Measurements from ENCODE around the gene CDH15. TPM values are rescaled to one million over a fixed set of nuclear protein-coding genes. Genes with fewer than 3 reads are reported as not detected.
A peak's percentile ranks its signal among the peaks of the same experiment; 100 is the strongest.

The CDH15 gene
- total RNA-seq, 1 experiment from 2014 or later, result 201 TPM

DNA sequence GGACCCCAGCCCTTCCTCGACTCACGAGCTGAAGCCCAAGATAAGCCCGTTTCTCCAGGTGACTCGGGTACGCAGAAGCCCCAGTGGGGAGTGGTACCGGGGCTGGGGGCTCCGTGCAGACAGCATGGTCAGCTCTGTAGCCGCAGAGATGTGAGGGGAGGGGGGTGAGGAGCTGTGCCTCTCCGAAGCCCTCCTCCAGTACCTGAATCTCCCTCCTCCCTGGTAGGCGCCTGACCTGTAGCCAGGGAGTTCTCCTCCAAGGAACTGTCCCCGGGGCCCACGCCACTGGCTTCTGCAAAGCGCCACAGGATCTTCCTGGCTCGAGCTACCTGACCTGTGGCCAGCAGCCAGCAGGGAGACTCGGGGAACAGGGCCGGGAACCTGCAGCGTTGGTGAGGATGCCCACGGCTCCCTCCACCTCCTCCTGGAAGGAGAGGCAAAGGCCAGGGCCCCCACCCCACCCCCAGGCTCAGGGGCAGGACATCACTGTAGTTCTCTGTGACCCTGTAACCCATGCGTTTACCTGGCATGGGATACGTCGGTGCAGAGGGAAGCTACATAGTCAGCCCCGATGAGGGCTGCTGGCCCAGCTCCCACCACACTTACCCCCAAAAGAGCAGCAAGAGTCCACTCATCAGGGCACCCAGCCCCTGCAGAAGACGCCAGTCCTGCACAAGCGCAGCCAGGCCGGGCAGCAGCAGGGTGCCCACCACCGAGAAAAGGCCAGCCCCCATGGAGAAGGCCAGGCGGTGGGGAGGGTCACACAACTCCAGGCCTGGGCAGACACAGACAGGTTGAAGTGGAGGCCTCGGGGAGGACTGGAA lies 27.1 kb downstream of the CDH15 start:
- no peak for DNase-seq (ENCODE audit: low read depth)

GRCh38 chr16:89199241-89200123 lies 27.9 kb downstream of the CDH15 start:
- no peak for DNase-seq (ENCODE audit: low read depth)

- DNase-seq (ENCODE audit: low read depth), result no peak
Measured at GRCh38 chr16:89200124-89200849, 28.7 kb downstream of the CDH15 start, which contains the start of gene SLC22A31. TSS of gene SLC22A31 (minus strand) at chr16:89200537. CDS start at chr16:89200501, 36 bp downstream.

DNA sequence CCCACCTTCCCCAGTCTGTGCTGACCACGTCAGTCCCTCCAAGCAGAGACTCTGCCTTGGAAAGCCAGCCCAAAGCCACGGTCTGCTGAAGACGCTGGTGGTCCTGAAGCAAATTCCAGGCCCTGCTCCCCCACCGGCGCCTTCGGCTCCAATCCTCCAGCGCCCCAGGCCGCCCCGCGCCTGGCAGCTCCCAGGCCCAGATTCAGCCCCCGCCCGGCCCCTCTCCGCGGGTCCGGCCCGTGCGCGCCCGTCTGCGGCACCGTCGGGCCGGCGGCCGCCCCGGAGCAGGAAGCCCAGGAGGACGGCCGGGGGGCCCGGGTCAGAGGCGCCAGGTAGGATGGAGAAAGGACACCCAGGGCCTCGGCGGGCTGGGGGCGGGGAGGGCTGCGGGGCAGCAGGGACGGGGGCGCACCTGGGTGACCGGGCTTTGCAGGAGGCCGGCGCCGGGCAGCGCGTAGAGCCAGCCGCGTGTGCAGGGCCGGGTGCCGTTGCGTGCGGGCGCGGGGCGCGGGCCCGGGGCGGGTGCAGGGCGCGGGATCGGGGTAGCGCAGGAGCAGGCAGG lies 29.4 kb downstream of the CDH15 start:
- DNase-seq (ENCODE audit: low read depth), result no peak

GRCh38 chr16:89201439-89202377 lies 30.2 kb downstream of the CDH15 start:
- DNase-seq (ENCODE audit: low read depth), result peak; percentile 48

- no peak for DNase-seq (ENCODE audit: low read depth)
Measured at GRCh38 chr16:89202422-89203215, 31.1 kb downstream of the CDH15 start.

GRCh38 chr16:89207993-89208392 lies 36.4 kb downstream of the CDH15 start:
- DNase-seq (ENCODE audit: low read depth), result no peak

DNA sequence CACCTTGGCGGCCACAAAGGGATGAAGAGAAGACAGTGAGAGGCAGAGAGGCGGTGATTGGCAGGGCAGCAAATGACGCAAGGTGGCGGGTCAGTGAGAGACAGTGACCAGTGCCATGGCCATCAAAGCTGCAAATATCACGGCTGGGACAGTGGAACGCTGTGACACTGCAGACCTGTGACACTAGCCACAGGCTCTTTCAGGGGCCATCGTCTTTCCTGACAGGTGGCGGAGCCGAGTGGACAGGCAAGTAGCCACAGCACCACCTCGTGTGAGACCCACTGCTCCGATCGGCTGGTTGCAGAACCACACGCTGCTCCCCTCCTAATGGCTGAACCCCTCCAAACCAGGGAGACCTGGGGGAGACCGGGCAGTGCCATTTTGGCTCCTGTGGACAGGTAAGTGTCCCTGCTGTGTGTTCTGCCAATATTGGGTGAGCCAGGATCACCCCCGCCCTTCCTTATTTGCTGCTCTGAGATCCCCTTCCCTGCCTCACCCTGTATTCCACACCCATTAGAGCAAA lies 38.0 kb downstream of the CDH15 start:
- DNase-seq (ENCODE audit: low read depth), result no peak

DNA sequence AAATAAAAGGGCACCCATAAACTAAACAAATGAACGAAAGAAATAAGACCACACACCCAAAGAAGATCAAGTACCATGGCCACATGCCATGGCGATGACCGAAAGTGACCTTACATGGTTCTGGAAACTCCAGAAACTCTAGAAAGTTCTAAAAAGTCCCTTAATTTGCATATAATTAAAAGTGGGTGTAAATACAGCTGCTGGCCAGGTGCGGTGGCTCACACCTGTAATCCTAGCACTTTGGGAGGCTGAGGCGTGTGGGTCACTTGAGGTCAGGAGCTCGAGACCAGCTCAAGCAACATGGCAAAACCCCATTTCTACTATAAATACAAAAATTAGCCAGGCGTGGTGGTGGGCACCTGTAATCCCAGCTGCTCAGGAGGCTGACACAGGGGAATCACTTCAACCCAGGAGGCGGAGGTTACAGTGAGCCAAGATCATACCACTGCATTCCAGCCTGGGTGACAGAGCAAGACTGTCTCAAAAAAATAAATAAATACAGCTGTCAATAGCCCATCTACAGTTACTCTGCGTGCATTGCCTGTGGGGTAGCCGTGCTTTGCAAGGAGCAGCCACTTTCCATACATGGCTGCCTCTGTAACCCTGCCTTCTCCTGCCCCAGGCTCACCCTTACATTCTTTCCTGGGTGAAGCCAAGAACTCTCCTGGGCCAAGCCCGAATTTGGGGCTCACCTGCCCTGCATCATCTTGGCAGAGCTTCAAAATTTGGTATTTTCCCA lies 38.8 kb downstream of the CDH15 start:
- DNase-seq (ENCODE audit: low read depth), result no peak

DNA sequence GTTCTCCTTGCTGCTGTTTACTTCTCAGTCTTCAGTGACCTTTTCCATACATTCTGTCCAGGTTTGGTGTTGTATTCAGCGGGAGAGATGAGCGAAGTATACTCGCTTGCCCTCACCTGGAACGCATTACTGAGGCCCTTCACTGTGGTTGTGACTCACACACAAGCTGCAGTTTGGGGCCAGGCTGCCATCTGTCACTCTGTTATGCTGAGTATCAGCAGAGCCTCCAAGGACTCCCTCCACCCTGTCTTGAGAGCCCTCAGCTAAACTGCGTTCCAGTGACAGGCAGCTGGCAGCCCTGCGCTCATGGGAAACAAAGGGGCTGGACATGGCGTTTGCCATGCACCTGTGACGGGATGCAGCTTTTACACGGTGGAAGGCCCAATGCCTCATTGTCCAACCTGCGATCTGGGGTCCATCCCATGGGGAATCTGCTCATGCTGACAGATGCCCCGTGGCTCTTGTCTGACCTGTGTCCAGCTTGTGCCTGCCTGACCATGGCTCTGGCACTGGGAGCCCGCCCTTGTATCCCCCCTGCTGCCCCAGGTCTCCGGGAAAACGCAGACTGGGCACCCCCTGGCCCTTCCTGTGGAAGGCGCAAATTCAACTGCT lies 39.5 kb downstream of the CDH15 start:
- no peak for DNase-seq (ENCODE audit: low read depth)

- DNase-seq (ENCODE audit: low read depth), result peak; percentile 69
Measured at GRCh38 chr16:89216315-89217137, 45.0 kb downstream of the CDH15 start.

DNA sequence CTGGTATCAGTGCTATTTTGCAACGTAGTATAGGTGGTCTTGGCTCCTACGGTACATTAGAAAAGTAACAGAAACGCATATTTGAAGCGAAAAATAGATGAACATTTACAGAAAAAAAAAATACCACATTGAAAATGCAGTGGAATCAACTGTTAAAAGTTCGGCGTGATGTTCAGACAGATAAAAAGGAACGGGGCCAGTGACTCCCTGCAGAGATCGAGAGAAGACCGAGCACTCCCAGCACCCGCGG lies 45.5 kb downstream of the CDH15 start:
- no peak for DNase-seq (ENCODE audit: low read depth)

DNA sequence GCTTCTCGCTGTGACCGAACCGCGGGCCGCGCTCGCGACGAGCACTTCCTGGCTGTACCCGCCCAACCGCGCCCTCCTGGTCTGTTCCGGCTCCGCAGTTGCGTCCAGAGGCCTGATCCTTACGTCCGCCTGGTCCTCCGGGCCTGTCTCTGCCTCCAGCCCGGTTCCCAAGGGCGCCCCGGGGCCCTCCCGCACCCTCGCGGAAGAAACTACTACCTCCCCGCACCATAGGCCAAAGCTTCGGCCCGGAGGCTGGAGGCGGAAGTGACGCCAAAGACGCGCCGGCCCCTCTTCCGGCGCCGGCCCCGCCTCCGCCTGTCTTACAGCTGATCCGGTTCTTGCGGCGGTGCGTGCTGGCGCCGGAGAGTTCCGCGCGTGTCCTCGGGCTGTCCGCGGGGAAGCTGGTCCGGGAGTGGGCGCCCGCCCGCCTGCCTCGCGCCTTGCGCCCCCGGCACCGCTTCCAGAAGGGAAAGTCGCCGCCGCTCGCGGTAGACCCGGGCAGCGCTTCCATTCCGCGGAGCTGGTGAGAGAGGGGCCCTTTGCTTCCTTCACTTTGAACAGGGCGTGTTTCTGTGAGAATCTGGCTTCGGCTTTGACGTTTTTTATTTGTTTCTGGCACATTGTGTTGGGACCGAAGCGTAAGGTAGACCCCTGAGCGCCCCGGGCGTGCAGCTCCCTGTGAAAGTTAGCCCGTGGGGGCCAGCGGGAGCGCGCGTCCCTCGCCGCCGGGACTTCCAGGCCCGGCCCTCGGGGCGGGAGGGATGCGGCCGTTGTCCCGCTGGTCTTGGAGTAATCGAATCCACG lies 46.0 kb downstream of the CDH15 start, which contains the start of gene ZNF778:
Gene ZNF778, plus strand, starts transcription at position 316 of the 804 bp plus-strand sequence. CDS start 3,425 bp downstream, outside the sequence.
- peak; percentile 67 for DNase-seq (ENCODE audit: low read depth)

DNA sequence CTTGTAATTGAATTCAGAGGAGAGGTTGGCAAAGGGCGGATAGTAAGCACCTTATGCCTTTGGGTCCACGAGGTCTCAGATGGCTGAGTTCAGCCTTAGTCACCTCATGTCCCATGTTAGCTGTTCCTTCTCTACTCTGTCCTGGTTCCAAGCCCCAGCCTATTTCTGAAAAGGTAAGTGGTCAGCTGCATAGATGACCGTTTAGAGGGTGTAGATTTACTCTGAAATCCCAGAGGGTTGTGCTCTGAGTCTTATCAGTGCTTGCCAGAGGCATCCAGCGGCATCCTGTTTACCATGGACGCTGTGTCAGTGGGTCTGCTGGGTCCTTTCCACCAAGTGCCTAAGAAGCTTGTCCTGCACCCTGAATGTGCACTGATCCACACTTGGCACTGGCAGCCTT lies 47.8 kb downstream of the CDH15 start:
- no peak for DNase-seq (ENCODE audit: low read depth)

DNA sequence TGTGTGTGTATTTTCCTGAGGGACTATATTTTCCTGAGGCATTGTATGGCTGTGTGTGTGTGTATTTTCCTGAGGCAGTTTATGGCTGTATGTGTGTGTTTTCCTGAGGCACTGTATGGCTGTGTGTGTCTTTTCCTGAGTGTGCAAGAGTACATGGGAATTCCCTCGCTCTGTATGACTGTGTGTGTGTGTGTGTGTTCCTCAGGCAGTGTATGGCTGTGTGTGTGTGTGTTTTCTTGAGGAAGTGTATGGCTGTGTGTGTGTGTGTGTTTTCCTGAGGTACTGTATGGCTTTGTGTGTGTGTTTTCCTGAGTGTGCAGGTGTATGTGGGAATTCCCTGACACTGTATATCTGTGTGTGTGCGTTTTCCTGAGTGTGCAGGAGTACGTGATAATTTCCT lies 50.1 kb downstream of the CDH15 start:
- DNase-seq (ENCODE audit: low read depth), result no peak

DNA sequence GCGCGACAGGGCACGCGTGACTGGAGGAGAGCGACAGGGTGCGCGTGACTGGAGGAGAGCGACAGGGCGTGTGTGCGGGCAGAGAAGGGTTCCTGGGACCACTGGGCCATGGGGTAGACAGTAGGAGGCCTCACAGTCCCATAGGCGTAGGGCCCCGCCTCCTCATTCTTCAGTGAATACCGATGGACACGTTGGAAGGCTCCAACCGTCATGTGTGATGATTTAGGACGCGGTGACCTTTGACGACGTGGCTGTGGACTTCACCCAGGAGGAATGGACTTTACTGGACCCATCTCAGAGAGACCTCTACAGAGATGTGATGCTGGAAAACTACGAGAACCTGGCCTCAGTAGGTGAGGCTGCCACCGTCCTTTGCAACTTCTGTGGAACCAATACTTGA lies 51.4 kb downstream of the CDH15 start:
- no peak for DNase-seq (ENCODE audit: low read depth)

DNA sequence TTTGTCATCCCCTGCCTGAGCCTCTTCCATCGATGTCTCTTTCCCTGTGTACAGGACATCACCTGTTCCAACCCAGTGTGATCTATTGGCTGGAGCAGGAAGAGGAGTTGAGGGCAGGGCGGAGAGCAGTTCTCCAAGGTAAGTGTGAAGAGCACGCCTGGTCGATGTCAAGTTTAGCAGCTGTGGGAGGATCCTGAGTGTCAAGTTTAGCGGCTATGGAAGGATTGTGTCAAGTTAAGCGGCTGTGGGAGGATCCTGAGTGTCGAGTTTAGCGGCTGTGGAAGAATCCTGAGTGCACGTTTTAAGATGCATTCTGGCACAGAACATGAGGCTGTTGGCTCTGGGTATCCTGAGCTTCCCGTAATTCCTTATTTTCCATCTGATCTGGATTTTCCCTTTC lies 53.1 kb downstream of the CDH15 start:
- no peak for DNase-seq (ENCODE audit: low read depth)
